ENCODE measurements around the gene WDR11.

The WDR11 gene

DNA sequence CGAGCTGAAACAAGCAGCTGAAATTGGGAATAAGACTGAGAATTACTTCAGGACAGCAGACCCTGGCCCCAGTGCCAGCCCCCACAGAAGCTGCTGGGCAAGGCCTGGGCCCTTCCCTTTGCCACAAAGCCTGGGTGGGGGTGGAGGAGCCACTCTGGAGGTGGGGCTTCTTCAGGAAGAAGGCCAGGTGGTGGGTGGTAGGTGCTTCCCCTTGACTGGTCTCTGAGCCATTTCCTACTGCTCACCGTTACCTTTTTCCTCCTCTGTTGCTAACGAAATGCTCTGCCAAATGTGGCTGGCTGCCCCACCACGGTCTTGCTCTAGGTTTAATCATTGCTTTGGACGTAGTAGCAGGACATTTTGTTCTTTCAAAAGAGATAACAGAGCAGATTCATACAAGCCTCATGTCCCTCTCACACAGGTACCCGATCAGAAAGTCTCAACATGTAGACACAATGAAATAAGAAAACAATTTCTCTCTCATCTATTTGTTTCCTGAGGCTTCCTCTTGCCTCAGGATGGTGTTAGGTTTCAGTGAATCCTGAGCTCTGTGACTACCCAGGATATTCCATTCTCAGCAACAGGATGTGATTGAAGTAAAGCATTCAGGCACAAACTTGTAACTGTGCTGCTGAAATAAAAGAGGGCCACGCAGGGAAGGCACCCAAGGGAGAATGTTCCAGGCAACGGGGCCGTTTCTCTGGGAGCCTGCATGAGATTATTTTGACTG, 66.5 kb downstream of the WDR11 start:
- TF ChIP-seq, protein P1, sequence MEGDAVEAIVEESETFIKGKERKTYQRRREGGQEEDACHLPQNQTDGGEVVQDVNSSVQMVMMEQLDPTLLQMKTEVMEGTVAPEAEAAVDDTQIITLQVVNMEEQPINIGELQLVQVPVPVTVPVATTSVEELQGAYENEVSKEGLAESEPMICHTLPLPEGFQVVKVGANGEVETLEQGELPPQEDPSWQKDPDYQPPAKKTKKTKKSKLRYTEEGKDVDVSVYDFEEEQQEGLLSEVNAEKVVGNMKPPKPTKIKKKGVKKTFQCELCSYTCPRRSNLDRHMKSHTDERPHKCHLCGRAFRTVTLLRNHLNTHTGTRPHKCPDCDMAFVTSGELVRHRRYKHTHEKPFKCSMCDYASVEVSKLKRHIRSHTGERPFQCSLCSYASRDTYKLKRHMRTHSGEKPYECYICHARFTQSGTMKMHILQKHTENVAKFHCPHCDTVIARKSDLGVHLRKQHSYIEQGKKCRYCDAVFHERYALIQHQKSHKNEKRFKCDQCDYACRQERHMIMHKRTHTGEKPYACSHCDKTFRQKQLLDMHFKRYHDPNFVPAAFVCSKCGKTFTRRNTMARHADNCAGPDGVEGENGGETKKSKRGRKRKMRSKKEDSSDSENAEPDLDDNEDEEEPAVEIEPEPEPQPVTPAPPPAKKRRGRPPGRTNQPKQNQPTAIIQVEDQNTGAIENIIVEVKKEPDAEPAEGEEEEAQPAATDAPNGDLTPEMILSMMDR (IDR thresholded peaks at IDR 0.05), result no peak

DNA sequence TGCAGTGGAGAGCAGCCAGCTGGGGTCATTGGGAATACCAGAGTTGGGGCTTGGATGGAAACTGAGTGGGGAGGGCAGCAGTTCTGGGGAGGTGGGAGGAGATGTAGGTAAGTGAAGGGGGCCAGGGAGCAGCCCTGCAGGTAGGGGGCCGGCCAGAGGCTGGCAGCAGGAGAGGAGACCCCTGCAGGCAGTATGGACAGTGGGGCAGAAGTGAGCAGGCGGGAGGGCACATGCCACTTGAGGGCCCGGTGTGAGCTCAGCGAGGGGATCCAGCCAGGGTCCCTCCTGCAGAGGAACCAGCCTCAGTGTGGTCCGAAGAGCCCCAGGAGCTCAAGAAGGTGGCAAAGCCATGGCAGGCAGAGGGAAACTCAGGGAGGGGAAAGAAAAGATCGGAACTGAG, 75.4 kb downstream of the WDR11 start:
- TF ChIP-seq, protein P1 (IDR thresholded peaks at IDR 0.05), result no peak

GRCh38 chr10:120927352-120927751, 76.2 kb downstream of the WDR11 start:
- TF ChIP-seq, protein P1 (IDR thresholded peaks at IDR 0.05), result no peak

DNA sequence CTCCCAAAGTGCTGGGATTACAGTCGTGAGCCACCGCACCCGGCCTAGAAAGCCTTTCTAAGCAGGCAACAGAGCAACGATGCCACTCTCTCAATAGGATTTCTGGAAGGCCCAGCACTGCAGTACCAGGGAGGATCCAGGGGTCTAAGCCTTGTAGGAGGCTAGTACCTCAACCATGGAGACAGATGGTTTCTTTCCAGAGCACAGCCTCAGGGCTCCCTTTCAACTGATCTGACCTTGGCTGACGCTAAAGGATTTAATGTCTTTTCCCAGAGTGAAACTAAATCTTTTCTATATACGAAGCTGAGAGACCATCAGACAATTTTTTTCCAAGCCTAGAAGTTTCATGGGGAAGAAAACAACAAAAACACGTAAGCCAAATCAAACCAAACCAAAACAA, 78.0 kb downstream of the WDR11 start:
- TF ChIP-seq, protein P1 (IDR thresholded peaks at IDR 0.05), result no peak

- TF ChIP-seq, protein P1 (IDR thresholded peaks at IDR 0.05), result no peak
Measured at GRCh38 chr10:120931423-120931822, 80.3 kb downstream of the WDR11 start.

DNA sequence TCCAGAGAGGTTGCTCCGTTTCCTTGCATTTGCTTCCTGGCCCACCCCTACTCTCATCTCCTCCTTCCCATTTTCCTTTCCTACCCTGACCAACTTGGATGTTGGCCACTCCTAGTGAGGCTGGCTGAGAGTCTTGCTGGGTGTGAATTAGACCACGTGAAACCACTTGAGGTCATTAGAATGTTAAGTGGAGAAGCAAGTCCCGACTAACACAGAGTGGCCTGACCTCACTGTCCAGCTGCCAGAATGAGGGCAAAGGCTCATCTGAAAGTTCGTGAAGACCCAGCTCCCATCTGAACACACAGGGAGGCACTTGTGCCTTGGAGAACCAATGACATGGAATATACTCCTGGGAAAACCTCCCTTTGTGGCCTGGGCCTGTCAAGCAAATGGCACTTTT, 80.8 kb downstream of the WDR11 start:
- TF ChIP-seq, protein P1 (IDR thresholded peaks at IDR 0.05), result no peak

DNA sequence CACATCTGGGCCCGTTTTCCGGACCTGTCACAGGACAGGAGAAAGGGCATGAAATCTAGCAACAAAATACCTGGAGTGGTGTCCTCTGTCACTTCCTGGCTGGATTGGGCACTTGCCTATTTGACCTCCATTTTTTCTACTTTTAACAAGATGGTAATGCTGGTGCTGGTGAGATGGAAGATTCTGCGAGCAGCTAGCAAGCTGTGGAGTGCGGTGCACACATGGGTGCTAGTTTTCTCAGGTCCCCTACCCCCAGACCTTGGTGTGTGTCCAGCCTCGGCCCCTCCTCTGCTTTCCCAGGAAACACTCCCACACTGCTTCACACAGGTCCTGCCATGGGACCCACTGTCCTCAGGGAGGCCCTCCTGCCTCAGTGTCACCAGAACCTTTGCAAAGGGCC, 87.7 kb downstream of the WDR11 start:
- TF ChIP-seq, protein P1 (IDR thresholded peaks at IDR 0.05), result no peak

All from LNCAP (cell line).